GM18499 (cell line): ENCODE results near the gene RNF141.

ENCODE experiments used
- ATAC-seq: cut with Tn5 transposase; IDR thresholded peaks from one replicate; pipeline ENCODE4 v1.9.1; 2021; ENCODE audit warnings: moderate number of reproducible peaks; ENCODE audit not compliant: insufficient read depth, unreplicated experiment

RNF141 gene

GRCh38 chr11:10485646-10486045, 55.3 kb downstream of the RNF141 start:
- ATAC-seq = no peak

- ATAC-seq = no peak
Measured at GRCh38 chr11:10484461-10485180, 56.4 kb downstream of the RNF141 start.

- no peak for ATAC-seq
Measured at GRCh38 chr11:10483584-10483983, 57.4 kb downstream of the RNF141 start.

GRCh38 chr11:10483174-10483573, 57.8 kb downstream of the RNF141 start:
- ATAC-seq = no peak

GRCh38 chr11:10481560-10482349, 59.2 kb downstream of the RNF141 start:
- no peak for ATAC-seq

GRCh38 chr11:10480760-10481159, 60.2 kb downstream of the RNF141 start:
- ATAC-seq = no peak

GRCh38 chr11:10480026-10480425, 61.0 kb downstream of the RNF141 start:
- ATAC-seq = no peak

- no peak for ATAC-seq
Measured at GRCh38 chr11:10478574-10479550, 62.1 kb downstream of the RNF141 start.

GRCh38 chr11:10478066-10478465, 62.9 kb downstream of the RNF141 start:
- no peak for ATAC-seq

- no peak for ATAC-seq
Measured at GRCh38 chr11:10477690-10478046, 63.3 kb downstream of the RNF141 start.

- ATAC-seq = no peak
Measured at GRCh38 chr11:10476927-10477689, 63.9 kb downstream of the RNF141 start.

GRCh38 chr11:10476342-10476741, 64.6 kb downstream of the RNF141 start:
- no peak for ATAC-seq

- ATAC-seq = no peak
Measured at GRCh38 chr11:10474551-10474950, 66.4 kb downstream of the RNF141 start.

- ATAC-seq = no peak
Measured at GRCh38 chr11:10473371-10473770, 67.6 kb downstream of the RNF141 start.

- ATAC-seq = no peak
Measured at GRCh38 chr11:10462746-10463300, 78.2 kb downstream of the RNF141 start.
